Skeletal muscle satellite cell (primary cell): ENCODE results near the gene SEMA4G.
"Not testable (repeated sequence)": the region's sequence is repeated elsewhere in the genome, so short reads cannot be mapped to it uniquely, and the experiment has no call there.

Experiments used
- H3K27me3 ChIP-seq: 2 replicates; pipeline ENCODE4 v1.7.0; 2013; ENCODE audit warnings: low read length; ENCODE audit not compliant: control insufficient read depth, insufficient read depth
- H3K36me3 ChIP-seq: 2 replicates; pipeline ENCODE4 v1.7.0; 2013; ENCODE audit warnings: mild to moderate bottlenecking, control low read depth, low read length; ENCODE audit not compliant: insufficient read depth
- H3K4me1 ChIP-seq: 2 replicates; pipeline ENCODE4 v1.7.0; 2013; ENCODE audit warnings: low read length; ENCODE audit not compliant: control insufficient read depth, insufficient read depth
- H3K4me2 ChIP-seq: 2 replicates; pipeline ENCODE4 v1.7.0; 2013; ENCODE audit warnings: mild to moderate bottlenecking, low read length
- H3K4me3 ChIP-seq: 2 replicates; pipeline ENCODE4 v1.7.0; 2013; ENCODE audit warnings: low read length
- H3K9ac ChIP-seq: 2 replicates; pipeline ENCODE4 v1.7.0; 2013; ENCODE audit warnings: mild to moderate bottlenecking, low read depth, low read length, moderate library complexity
- H3K9me3 ChIP-seq: replicated peaks from 2 replicates; pipeline ENCODE4 v1.7.0; 2013; ENCODE audit warnings: mild to moderate bottlenecking, control low read depth, low read length

SEMA4G gene

DNA sequence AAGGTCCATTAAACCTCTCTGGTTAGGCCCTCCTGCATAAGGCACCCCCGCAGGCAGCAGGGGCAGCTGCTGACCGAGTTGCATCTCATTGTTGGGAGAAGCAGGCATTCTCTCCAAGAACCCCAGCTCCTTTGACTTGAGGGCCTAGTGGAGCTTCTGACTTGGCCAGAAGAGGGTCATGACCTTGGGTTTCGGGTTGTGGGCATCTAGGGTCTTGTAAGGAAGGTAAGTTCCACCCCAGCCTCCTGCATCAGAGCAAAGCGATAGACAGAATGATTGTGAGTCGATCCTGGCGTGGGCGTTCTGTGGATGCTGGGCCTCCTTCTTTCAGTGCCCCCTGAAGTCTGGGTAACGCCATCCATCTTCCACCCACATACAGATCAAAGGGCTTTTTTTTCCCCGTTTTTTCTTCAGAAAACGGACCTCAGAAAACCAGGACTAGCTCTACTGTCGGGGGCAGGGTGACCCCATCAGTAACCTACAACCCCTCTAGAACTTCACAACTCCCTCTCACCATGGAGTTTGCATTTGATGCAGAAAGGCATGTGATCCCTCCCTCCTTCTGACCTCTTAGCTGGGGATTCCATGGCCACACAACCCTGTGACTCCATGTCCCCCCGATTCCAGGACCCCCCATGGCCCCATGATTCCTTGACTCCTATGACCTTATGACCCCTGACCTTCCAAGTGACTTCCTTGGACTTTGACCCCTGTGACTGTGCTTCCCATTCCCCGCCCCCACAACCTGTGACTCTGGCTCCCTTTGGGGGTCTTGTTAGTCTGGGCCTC is 3.0 kb downstream of the SEMA4G start:
- no peak overlapping the region for H3K4me2 ChIP-seq
- no peaks in the 10 kb centered on the region for H3K27me3 ChIP-seq
- H3K36me3 ChIP-seq, result peaks cover under 1% of the 10 kb centered on the region
- peaks cover 6% of the 10 kb centered on the region for H3K4me1 ChIP-seq
- H3K9ac ChIP-seq, result no peak overlapping the region
- H3K9me3 ChIP-seq, result no peaks in the 10 kb centered on the region
- H3K4me3 ChIP-seq, result no peak overlapping the region

DNA sequence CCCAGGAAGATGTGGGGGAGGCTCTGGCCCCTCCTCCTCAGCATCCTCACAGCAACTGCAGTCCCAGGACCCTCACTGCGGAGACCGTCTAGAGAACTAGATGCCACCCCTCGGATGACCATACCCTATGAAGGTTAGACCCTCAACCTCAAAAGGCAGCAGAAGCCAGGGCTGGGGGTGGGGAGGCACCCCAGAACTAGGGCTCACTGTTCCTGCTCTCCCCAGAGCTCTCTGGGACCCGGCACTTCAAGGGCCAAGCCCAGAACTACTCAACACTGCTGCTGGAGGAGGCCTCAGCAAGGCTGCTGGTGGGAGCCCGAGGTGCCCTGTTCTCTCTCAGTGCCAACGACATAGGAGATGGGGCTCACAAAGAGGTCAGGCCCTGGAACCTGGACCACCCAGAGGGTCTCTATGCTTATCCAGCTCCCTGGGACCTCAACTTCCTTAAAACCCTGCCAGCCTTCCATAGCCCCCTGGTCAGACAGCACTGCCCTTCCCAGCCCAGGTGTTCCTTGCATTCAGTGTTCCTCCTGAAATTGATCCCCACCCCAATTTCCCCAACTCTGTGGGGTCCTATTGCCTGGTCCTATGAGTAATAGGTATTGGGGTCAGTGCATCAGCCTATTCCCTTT is 3.7 kb downstream of the SEMA4G start:
- H3K9ac ChIP-seq, result no peak overlapping the region
- H3K4me3 ChIP-seq, result no peak overlapping the region
- no peaks in the 10 kb centered on the region for H3K27me3 ChIP-seq
- no peaks in the 10 kb centered on the region for H3K36me3 ChIP-seq
- H3K4me2 ChIP-seq, result no peak overlapping the region
- no peaks in the 10 kb centered on the region for H3K9me3 ChIP-seq
- peaks cover 6% of the 10 kb centered on the region for H3K4me1 ChIP-seq

DNA sequence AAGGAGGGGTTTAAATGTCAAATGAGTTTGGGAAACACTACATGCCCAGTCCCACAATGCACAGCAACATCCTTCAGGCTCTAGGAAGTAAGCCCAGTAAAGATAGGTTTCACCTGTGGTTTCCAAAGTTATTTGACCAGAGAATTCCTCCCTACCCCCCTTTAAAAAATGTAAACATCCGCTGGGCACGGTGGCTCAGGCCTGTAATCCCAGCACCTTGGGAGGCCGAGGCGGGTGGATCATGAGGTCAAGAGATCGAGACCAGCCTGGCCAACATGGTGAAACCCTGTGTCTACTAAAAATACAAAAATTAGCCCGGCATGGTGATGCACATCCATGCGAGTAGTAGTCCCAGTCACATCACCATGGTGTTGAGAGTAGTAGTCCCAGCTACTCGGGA is 6.1 kb downstream of the SEMA4G start:
- not testable (repeated sequence) for H3K4me2 ChIP-seq, H3K4me3 ChIP-seq, H3K36me3 ChIP-seq, H3K9me3 ChIP-seq, H3K4me1 ChIP-seq, H3K9ac ChIP-seq, H3K27me3 ChIP-seq

DNA sequence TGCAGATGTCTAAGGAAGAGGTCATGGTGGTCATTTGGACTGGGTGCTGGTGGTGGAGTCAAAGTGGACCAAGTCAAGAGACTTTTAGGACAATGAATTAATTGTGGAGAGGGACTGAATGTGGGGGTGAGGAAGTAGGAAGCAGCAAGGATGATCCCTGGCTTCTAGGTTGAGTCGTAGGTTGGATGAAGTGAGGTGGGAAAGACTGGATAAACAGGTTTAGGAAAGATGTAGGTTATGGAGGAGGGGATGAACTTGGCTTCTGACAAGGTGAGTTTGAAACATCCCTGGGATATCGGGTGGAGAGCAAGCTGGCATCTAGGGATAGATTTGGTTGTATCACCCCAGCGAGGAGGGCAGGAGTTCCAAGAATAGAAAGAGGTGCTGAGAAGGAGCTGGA is 7.6 kb downstream of the SEMA4G start:
- Histone ChIP-seq H3K9me3 (no peaks in the 10 kb centered on the region), H3K4me3 (no peak overlapping the region), H3K9ac (no peak overlapping the region), H3K36me3 (peaks cover 9% of the 10 kb centered on the region), H3K4me1 (no peaks in the 10 kb centered on the region), H3K4me2 (no peak overlapping the region), H3K27me3 (no peaks in the 10 kb centered on the region)

DNA sequence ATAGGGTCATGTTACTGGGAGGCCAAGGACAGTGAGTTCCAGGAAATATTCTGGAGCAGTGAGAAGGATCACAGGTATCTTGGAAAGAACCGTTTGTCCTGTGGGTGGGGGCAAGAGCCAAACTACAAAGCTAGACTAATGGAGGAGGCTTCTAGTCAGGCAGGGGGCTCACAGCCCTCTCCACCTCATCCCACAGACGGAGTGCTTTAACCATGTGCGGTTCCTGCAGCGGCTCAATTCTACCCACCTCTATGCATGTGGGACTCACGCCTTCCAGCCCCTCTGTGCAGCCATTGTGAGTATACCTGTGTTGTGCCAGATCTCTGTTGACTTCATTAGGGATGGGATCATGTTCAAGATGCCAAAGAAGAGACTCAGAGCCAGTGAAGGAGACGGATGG is 8.1 kb downstream of the SEMA4G start:
- H3K36me3 ChIP-seq, result peaks cover 9% of the 10 kb centered on the region
- no peaks in the 10 kb centered on the region for H3K27me3 ChIP-seq
- H3K9ac ChIP-seq, result no peak overlapping the region

DNA sequence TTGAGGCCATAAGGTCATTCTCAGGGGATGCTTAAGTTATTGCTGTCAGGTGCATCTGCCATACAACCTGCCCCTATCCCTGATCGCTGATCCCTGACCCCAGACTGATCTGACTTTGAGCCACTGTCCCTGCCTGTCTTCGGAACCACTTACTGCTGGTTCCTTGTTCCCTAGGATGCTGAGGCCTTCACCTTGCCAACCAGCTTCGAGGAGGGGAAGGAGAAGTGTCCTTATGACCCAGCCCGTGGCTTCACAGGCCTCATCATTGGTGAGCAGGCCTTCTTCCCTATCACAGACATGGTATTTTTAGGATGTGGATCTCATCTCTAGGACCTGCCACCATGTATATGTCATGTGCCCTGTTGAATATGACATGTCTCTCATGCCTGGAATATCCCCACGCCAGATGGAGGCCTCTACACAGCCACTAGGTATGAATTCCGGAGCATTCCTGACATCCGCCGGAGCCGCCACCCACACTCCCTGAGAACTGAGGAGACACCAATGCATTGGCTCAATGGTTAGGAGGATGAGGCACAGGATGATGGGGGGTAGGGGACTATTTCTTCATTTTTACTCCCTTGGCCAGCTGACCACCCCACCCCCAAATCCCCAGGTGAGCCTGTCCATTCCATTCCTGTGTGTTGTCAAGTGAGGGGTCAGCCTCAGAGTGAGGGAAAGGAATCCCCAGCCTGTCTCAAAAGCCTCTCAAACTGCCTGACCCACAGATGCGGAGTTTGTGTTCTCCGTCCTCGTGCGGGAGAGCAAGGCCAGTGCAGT is 9.0 kb downstream of the SEMA4G start:
- Histone ChIP-seq H3K36me3 (peaks cover 9% of the 10 kb centered on the region), H3K27me3 (no peaks in the 10 kb centered on the region), H3K9me3 (no peaks in the 10 kb centered on the region), H3K4me3 (no peak overlapping the region), H3K9ac (no peak overlapping the region), H3K4me2 (no peak overlapping the region), H3K4me1 (no peaks in the 10 kb centered on the region)

More for the DNA sequence above, 8.1 kb downstream of the SEMA4G start:
- Histone ChIP-seq H3K4me2 (no peak overlapping the region), H3K4me3 (no peak overlapping the region), H3K4me1 (no peaks in the 10 kb centered on the region), H3K9me3 (no peaks in the 10 kb centered on the region)

DNA sequence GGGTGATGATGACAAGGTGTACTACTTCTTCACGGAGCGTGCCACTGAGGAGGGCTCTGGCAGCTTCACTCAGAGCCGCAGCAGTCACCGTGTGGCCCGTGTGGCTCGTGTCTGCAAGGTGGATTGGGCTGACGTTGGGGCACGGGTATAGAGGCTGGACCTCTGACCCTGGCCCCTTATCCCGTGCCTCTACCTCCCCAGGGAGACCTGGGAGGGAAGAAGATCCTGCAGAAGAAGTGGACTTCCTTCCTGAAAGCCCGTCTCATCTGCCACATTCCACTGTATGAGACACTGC is 9.5 kb downstream of the SEMA4G start:
- H3K4me1 ChIP-seq, result no peaks in the 10 kb centered on the region
- no peaks in the 10 kb centered on the region for H3K27me3 ChIP-seq
- no peak overlapping the region for H3K9ac ChIP-seq
- H3K4me3 ChIP-seq, result no peak overlapping the region
- H3K4me2 ChIP-seq, result no peak overlapping the region
- peaks cover 9% of the 10 kb centered on the region for H3K36me3 ChIP-seq
- no peaks in the 10 kb centered on the region for H3K9me3 ChIP-seq

DNA sequence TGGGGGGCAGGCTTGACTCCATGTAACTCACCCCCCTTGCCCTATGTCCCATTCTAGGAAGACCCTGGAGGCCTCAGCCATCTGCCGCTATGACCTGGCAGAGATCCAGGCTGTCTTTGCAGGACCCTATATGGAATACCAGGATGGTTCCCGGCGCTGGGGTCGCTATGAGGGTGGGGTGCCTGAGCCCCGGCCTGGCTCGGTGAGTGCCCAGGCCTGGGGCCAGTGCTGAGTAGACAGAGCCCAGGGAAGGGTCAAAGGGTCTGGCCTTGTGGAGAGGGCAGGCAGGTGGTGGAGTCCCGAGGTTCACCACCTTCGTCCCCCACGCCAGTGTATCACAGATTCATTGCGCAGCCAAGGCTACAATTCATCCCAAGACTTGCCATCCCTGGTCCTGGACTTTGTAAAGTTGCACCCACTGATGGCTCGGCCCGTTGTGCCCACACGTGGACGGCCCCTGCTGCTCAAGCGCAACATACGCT is 10.5 kb downstream of the SEMA4G start:
- H3K9ac ChIP-seq, result no peak overlapping the region
- H3K27me3 ChIP-seq, result no peaks in the 10 kb centered on the region
- no peak overlapping the region for H3K4me3 ChIP-seq
- H3K4me2 ChIP-seq, result no peak overlapping the region
- peaks cover 9% of the 10 kb centered on the region for H3K36me3 ChIP-seq
- no peaks in the 10 kb centered on the region for H3K4me1 ChIP-seq
- no peaks in the 10 kb centered on the region for H3K9me3 ChIP-seq

DNA sequence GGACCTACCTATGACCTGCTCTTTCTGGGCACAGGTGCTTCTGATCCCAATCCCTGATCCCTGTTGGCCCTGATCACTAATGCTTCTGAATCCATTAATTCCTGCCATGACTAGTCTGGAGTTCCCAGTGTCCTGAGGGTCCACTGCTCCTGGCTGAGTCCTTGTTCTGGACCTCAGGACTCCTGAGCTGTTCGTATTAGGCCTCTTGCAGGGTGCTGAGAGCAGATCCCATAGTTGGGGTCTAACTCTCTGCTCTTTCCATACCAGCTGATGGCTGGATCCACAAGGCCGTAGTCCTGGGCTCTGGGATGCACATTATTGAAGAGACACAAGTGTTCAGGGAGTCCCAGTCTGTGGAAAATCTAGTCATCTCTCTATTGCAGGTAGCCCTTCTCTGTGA is 11.0 kb downstream of the SEMA4G start:
- Histone ChIP-seq H3K27me3 (no peaks in the 10 kb centered on the region), H3K4me3 (no peak overlapping the region), H3K9ac (no peak overlapping the region), H3K9me3 (no peaks in the 10 kb centered on the region), H3K4me1 (no peaks in the 10 kb centered on the region), H3K36me3 (peaks cover 9% of the 10 kb centered on the region), H3K4me2 (no peak overlapping the region)

DNA sequence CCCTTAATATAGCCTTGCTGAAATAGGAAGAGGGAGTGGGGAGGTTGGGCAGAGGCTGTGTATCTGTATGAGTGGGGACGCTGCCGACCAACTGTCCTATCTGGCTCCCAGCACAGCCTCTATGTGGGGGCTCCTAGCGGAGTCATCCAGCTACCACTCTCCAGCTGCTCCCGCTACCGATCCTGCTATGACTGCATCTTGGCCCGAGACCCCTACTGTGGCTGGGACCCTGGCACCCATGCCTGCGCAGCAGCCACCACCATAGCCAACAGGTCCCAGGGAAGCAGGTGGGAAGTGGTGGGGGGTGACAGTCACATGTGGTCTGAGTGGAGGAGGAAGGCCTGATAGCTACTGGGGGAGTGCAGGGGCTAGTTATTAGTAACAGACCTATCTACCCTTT is 11.4 kb downstream of the SEMA4G start:
- Histone ChIP-seq H3K4me2 (no peak overlapping the region), H3K27me3 (no peaks in the 10 kb centered on the region), H3K9me3 (no peaks in the 10 kb centered on the region), H3K9ac (no peak overlapping the region), H3K4me3 (no peak overlapping the region), H3K36me3 (peaks cover 9% of the 10 kb centered on the region), H3K4me1 (no peaks in the 10 kb centered on the region)

DNA sequence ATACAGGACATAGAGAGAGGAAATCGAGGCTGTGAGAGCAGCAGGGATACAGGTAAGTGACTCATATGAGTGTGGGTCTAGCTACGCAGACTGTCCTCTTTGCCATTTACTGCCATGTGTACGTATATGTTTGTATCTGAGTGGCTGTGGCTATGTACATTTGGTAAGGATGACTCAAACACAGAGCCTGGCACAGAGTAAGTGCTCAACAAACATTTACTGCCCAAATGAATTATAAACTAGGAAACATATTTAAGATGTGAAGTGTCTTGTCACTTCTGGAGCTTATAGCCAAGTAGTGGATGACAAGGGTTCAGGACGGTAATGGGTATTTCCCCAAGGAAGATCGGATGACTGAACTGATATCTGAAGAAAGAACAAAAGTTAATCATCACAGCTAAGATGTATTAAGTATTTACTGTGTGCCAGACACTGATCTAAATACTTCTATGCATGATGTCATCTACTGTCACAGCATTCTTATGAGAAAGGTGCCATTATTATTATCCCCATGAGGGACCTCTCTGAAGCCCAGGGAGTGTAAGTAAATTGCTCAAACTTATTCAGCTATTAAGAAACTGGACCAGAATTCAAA is 12.0 kb downstream of the SEMA4G start:
- H3K4me1 ChIP-seq, result peaks cover 2% of the 10 kb centered on the region
- H3K27me3 ChIP-seq, result no peaks in the 10 kb centered on the region
- peaks cover 9% of the 10 kb centered on the region for H3K36me3 ChIP-seq
- no peak overlapping the region for H3K4me2 ChIP-seq
- no peak overlapping the region for H3K9ac ChIP-seq
- H3K4me3 ChIP-seq, result no peak overlapping the region
- H3K9me3 ChIP-seq, result no peaks in the 10 kb centered on the region
